ENCODE data around the gene FGF19.

The FGF19 gene

DNA sequence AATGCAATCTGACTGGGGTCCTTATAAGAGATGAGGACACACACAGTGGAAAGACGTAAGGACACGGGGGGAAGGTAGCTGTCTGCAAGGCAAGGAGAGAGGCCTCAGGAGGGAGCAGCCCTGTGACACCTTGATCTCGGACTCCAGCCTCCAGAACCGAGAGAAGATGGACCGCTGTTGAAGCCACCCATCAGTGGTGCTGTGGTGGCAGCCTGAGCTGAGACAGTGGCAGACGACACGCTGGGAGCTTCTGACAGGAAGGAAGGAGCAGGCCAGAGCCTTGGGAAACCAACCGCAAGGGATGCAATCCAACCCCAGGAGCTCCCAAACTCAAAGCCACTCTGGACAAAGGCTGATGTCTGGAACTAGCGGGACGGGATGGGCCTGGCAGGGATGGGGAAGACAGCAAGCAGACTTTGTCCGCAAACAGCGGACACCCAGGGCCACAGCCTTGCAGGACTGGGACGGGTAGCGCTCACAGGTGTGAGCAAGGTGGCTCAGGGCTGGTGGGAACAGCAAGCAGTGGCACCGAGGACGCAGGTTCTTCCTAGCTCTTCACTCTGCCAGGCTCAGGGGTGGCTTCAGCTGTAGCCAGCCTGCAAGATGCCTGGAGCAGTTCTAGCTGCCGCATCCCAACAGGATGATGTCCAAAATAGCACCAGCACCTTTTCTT lies 39.6 kb downstream of the FGF19 start:
- no peak for TF ChIP-seq CTCF (IDR thresholded peaks at IDR 0.05; ENCODE audit: control extremely low read depth, extremely low read depth, low read depth, missing control alignments)
- ChIA-PET CTCF (interaction anchor here (1.0 kb wide), 1 partner anchor 563 kb away, joined by 3 read pairs; no protein-coding TSS in a partner anchor), POLR2A (no interaction called here)
- no peak for DNase-seq (ENCODE audit: extremely low spot score)

DNA sequence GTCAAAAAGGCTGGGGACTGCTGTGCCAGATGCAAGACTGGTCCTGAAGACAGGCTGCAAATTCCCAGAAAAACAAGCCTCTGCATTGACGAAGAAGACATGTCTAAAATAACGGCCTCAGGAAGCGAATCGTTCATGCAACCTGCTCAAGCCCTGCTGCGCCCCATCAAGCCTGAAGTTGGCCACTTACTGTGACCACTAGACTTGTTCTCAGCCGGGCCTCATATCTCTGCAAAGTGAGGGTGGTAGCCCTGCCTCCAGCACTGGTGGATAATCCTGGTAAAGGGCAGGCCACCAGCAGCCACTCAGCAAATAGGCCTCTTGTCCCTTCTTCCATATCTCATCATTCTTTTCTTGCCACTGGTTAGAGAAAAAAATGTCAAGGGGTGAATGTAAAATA lies 40.5 kb downstream of the FGF19 start:
- POLR2A ChIA-PET = no interaction called here
- DNase-seq (ENCODE audit: extremely low spot score) = no peak
- TF ChIP-seq CTCF (IDR thresholded peaks at IDR 0.05; ENCODE audit: control extremely low read depth, extremely low read depth, low read depth, missing control alignments) = no peak
- CTCF ChIA-PET = no interaction called here

GRCh38 chr11:69662806-69663205 lies 41.0 kb downstream of the FGF19 start:
- POLR2A ChIA-PET = no interaction called here
- CTCF ChIA-PET = interaction anchor here (0.8 to 1.2 kb wide), 2 partner anchors 12 to 561 kb away, joined by 3 to 6 read pairs; partner anchors contain the start of gene LTO1
- no peak for DNase-seq (ENCODE audit: extremely low spot score)
- TF ChIP-seq CTCF (IDR thresholded peaks at IDR 0.05; ENCODE audit: control extremely low read depth, extremely low read depth, low read depth, missing control alignments) = no peak

- CTCF ChIA-PET = interaction anchor here (0.8 to 7.7 kb wide), 3 partner anchors 8 to 561 kb away, joined by 3 to 57 read pairs (median 6); partner anchors contain the start of gene LTO1
- TF ChIP-seq CTCF (IDR thresholded peaks at IDR 0.05; ENCODE audit: control extremely low read depth, extremely low read depth, low read depth, missing control alignments) = no peak
- POLR2A ChIA-PET = no interaction called here
- no peak for DNase-seq (ENCODE audit: extremely low spot score)
Observed at GRCh38 chr11:69662021-69662698, 41.7 kb downstream of the FGF19 start.

GRCh38 chr11:69661413-69661715 lies 42.5 kb downstream of the FGF19 start:
- ChIA-PET CTCF (interaction anchor here (7.7 kb wide), 1 partner anchor 8 kb away, joined by 57 read pairs; no protein-coding TSS in a partner anchor), POLR2A (no interaction called here)
- TF ChIP-seq CTCF (IDR thresholded peaks at IDR 0.05; ENCODE audit: control extremely low read depth, extremely low read depth, low read depth, missing control alignments) = no peak
- DNase-seq (ENCODE audit: extremely low spot score) = no peak

DNA sequence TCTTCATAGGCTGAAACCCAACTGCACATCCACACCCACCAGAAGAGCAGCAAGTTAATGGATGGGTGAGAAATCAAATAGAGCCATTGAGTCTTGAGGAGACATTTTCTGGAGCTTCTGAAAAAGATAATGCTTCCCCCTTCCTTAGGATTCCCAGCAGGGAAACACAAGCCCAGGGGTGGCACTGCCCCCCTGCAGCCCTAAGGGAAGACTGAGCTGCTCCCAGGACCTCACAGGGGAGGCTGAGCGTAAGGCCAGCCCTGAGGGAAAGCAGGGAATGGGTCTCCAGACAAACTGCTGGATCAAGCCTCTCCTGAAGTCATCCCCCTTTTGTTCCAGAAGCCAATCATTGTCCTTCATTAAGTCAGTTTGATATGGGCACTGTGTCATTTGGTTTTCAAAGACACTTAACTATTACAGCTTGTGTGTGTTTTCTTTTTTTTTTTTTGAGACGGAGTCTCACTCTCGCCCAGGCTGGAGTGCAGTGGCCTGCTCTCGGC lies 43.8 kb downstream of the FGF19 start:
- TF ChIP-seq CTCF (IDR thresholded peaks at IDR 0.05; ENCODE audit: control extremely low read depth, extremely low read depth, low read depth, missing control alignments) = no peak
- POLR2A ChIA-PET = no interaction called here
- CTCF ChIA-PET = interaction anchor here (2.5 to 7.7 kb wide), 2 partner anchors 10 to 16 kb away, joined by 10 to 57 read pairs; no protein-coding TSS in a partner anchor
- DNase-seq (ENCODE audit: extremely low spot score) = no peak
